DMS153 treated with DMSO at 0.1 percent for 48 hours (cell line): ENCODE results near the gene WDR41.
"Not testable (repeated sequence)": the region's sequence is repeated elsewhere in the genome, so short reads cannot be mapped to it uniquely, and the experiment has no call there.

Experiments
- DNase-seq: peaks from one replicate; lab custom pipeline; 2025; ENCODE audit not compliant: unreplicated experiment; lab: John Stamatoyannopoulos, UW

The WDR41 gene, protein sequence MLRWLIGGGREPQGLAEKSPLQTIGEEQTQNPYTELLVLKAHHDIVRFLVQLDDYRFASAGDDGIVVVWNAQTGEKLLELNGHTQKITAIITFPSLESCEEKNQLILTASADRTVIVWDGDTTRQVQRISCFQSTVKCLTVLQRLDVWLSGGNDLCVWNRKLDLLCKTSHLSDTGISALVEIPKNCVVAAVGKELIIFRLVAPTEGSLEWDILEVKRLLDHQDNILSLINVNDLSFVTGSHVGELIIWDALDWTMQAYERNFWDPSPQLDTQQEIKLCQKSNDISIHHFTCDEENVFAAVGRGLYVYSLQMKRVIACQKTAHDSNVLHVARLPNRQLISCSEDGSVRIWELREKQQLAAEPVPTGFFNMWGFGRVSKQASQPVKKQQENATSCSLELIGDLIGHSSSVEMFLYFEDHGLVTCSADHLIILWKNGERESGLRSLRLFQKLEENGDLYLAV

DNA sequence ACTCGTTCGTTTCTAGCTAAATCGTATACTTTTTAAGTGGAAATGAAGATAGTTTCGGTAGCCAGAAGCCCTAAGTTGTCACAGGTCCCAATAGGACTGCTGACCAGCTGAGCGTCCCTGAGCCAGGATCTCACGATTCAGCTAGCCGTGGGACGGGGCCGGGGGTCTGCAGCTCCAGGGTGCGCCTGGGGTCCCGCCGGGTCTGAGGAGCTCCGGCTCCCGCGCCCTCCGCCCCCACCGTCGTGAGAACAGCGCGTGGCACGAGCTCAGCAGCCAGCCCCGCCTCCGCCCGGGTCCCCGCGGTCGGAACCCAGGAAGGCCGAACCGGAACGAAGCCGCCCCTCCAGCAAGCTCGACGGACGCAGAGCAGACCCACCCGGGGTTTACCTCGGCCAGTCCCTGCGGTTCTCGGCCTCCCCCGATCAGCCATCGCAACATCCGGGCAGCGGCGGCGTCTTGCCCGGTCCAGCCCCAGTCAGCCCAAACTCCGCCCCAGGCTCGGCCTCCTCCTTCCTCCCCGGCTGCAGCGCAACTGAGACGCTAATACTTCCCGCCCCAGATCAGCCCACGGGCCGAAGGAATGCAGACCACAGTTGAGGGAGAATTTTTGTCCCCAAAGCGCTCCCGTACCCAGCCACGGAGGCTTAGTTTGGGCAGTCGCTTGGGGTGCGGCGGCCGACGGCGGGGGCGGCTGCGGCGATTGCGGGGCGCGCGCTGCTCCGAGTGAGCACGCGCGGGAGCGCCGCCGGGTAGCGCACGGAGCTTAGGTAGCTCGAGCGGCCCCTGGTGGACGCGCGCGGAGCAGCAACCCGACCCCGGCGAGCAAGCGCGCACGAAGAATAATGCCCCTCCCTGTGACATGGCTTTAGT, at the start of gene WDR41:
Gene WDR41 (minus strand): TSS at position 534 of the 870 bp plus-strand sequence. CDS start 96 bp downstream, at position 438.
- DNase-seq = peak; percentile 25

GRCh38 chr5:77531297-77531696, 39.2 kb upstream of the WDR41 start:
- DNase-seq = no peak

DNA sequence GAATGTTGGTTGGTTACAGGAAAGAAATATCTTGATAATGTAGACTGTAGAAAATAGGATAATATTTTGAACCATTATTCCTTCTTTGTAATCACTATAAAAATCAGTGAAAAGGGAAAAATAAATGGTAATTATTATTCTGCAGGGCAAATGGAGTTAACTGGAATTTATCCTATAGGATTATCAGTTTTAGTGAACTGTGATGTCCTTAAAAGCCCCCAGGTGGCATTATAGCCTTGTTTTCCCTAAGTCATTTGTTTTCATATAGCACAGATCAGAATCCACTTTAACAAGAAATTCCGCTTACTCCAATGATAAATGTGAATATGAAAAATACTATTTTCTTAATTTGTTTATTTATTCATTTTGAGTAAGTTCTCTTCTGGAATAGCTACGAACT, 26.2 kb upstream of the WDR41 start:
- DNase-seq = no peak

DNA sequence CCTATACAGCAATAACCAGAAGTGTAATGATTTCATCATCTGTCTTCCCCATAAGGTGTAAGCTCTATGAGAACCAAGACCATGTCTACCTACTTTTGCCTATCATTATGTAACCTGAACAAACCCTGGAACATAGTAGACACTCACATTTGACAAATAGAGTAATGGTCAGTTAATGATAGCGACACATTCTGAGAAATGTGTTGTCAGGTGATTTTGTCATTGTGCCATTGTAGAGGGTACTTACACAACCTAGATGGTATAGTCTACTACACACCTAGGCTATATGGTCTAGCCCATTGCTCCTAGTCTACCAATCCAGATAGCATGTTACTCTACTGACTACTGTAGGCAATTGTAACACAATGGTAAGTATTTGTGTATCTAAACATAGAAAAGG, 22.3 kb upstream of the WDR41 start:
- no peak for DNase-seq

DNA sequence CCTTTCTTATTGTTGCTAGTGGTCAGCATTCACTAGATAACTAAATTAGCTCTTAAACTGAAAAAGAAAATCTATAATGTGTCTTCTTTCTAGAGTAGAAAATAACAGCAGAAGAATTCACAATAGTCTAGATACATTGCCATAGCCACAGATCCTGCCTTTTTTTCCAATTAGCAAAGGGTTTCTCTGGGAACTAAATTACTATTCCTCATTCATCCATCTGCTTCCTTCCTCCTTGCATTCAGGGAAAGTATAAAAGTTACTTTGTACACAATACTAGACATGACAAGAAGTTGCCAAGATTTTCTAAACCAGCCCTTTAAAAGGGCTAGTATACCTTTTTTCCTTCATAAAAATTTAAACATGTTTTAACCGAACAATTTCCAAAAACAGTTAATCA, 21.2 kb upstream of the WDR41 start:
- no peak for DNase-seq

- DNase-seq = not testable (repeated sequence)
These were observed 9.0 kb upstream of the WDR41 start for GRCh38 chr5:77501132-77501531.

- DNase-seq = no peak
These were observed 7.9 kb upstream of the WDR41 start for GRCh38 chr5:77499973-77500372.

- DNase-seq = no peak
These were observed 7.3 kb upstream of the WDR41 start for GRCh38 chr5:77499441-77499840.

- DNase-seq = no peak
These were observed 6.8 kb upstream of the WDR41 start for GRCh38 chr5:77498952-77499351.

GRCh38 chr5:77494935-77495334, 2.8 kb upstream of the WDR41 start:
- DNase-seq = no peak

- DNase-seq = no peak
These were observed 511 bp upstream of the WDR41 start for GRCh38 chr5:77492653-77493000.

- not testable (repeated sequence) for DNase-seq
These were observed 1.3 kb downstream of the WDR41 start for GRCh38 chr5:77490741-77491344.

DNA sequence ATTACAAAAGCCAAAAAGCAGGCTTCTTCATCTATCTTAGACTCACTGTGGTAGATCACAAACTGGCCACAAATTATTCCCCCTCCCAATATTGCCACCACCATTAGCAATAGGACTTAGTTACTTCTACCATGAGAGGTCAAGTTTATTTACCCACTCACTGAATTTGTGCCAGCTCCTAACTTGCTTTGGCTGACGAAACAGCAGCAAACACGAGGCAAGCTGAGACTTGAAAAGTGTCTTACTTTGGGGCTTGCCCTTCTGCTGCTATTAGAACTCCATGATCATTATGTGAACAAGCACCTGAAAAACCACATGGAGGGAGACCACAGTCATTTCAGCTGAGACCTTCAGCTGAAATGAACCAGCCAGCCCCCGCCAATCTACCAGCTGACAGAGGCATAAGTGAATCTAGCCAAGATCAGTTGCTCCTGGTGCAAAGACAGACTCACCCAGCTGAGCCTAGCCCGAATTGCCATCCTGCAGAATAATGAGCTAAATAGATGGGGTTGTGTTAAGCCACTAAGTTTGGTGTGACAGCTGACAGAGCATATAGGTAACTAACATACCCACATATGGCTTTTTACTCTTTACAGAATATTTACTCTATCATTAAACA, 5.7 kb downstream of the WDR41 start:
- no peak for DNase-seq

DNA sequence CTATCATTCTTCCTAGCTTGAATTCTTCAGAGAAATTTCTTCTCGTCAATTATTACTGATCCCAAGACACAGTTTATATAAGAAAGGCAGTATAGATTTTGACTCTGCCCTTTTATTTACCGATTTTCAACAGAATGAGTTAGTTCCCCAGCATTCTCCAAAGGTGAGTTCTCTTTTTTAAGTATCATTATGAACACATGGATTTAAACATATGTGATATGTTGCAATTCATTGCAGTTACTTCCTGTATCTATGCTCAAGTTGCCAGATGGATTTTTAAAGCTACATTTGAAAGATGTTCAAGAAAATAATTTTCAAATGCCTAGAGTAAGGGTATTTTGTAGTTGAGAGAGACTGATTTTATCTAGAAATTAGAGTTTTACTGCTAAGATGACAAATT, 8.4 kb downstream of the WDR41 start:
- no peak for DNase-seq

DNA sequence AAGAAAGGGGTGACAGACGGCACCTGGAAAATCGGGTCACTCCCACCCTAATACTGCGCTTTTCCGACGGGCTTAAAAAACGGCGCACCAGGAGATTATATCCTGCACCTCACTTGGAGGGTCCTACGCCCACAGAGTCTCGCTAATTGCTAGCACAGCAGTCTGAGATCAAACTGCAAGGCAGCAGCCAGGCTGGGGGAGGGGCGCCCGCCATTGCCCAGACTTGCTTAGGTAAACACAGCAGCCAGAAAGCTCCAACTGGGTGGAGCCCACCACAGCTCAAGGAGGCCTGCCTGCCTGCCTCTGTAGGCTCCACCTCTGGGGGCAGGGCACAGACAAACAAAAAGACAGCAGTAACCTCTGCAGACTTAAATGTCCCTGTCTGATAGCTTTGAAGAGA, 17.1 kb downstream of the WDR41 start:
- not testable (repeated sequence) for DNase-seq

GRCh38 chr5:77468875-77469274, 23.2 kb downstream of the WDR41 start:
- not testable (repeated sequence) for DNase-seq

DNA sequence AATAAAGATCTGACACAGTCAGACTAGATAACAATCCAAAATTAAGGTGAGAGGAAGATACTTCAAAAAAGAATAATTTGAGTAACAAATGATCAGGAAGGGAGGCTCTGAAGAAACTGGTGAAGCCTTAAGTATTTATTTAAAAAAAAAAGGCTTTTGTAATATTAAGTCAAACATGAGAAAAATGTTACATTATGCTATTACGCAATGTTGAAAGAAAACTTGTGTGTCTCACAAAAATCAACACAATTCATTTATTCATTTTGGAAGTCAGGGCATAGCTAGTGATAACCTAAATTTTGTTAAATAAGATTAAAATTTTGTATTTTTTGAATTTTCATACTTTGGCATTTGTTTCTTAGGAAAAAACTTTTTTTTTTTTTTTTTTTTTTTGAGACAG, 28.2 kb downstream of the WDR41 start:
- DNase-seq = no peak

DNA sequence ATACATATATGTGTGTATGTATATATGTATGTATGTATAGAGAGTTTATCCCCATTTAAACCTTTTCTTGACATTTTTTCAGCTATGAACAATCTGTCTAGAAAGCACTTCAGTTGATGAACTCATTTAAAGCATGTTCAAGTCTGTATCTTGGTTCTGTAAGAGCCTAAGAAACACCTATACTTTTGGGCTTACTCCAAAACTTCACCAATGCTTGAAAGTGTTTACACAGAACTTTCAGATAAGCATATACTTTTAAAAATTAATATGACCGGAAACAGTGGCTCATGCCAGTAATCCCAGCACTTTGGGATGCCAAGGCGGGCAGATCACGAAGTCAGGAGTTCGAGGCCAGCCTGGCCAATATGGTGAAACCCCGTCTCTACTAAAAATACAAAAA, 30.8 kb downstream of the WDR41 start:
- DNase-seq = no peak

DNA sequence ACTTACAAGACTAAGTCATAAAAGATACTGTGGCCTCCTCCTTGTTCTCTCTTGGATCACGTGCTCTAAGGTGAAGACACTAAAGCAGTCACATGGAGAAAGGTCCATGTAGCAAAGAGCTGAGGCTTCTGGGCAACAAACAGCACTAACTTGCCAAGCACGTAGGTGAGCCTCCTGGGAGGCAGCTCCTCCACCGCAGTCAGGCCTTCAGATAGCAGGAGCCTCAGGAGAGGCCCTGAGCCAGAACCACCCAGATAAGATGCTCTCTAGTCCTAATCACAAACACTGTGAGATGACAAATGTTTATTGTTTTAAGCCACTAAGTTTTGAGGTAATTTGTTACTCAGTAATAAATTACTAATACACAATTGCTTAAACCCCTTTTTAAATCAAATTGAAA, 38.0 kb downstream of the WDR41 start:
- no peak for DNase-seq

- no peak for DNase-seq
These were observed 39.8 kb downstream of the WDR41 start for GRCh38 chr5:77452351-77452750.

GRCh38 chr5:77449981-77450380, 42.1 kb downstream of the WDR41 start:
- no peak for DNase-seq
